ENCODE results near the gene EFTUD2.

DNA sequence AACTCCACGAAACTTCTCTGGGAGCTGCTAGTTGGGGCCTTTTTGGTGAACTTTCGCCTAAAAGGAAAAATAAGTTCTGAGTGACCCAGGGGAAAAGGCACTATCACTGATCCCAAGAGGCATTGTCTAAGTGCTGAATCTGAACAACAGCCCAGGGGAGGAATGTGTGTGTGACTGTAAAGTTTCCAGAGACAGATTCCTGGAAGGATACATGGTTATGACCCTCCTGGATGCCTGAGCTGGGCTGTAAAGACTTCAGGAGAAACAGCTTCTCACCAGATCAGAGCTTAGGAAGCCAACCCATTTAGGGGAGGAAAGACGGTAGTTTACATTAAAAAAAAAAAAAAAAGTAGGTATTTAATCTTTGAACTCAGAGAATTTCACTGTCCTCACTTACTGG lies 31.4 kb downstream of the EFTUD2 start:
- TF ChIP-seq, protein P1, sequence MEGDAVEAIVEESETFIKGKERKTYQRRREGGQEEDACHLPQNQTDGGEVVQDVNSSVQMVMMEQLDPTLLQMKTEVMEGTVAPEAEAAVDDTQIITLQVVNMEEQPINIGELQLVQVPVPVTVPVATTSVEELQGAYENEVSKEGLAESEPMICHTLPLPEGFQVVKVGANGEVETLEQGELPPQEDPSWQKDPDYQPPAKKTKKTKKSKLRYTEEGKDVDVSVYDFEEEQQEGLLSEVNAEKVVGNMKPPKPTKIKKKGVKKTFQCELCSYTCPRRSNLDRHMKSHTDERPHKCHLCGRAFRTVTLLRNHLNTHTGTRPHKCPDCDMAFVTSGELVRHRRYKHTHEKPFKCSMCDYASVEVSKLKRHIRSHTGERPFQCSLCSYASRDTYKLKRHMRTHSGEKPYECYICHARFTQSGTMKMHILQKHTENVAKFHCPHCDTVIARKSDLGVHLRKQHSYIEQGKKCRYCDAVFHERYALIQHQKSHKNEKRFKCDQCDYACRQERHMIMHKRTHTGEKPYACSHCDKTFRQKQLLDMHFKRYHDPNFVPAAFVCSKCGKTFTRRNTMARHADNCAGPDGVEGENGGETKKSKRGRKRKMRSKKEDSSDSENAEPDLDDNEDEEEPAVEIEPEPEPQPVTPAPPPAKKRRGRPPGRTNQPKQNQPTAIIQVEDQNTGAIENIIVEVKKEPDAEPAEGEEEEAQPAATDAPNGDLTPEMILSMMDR (IDR thresholded peaks at IDR 0.05) = no peak
- no peak for TF ChIP-seq POLR2AphosphoS5 (IDR thresholded peaks at IDR 0.05)

Measured in stomach (tissue), 4 donors.